Measurements from ENCODE around the gene KRTAP10-5. TPM values are rescaled to one million over a fixed set of nuclear protein-coding genes. Genes with fewer than 3 reads are reported as not detected.
"Not testable (repeated sequence)": the region's sequence is repeated elsewhere in the genome, so short reads cannot be mapped to it uniquely, and the experiment has no call there.

KRTAP10-5 gene
- not detected for total RNA-seq

DNA sequence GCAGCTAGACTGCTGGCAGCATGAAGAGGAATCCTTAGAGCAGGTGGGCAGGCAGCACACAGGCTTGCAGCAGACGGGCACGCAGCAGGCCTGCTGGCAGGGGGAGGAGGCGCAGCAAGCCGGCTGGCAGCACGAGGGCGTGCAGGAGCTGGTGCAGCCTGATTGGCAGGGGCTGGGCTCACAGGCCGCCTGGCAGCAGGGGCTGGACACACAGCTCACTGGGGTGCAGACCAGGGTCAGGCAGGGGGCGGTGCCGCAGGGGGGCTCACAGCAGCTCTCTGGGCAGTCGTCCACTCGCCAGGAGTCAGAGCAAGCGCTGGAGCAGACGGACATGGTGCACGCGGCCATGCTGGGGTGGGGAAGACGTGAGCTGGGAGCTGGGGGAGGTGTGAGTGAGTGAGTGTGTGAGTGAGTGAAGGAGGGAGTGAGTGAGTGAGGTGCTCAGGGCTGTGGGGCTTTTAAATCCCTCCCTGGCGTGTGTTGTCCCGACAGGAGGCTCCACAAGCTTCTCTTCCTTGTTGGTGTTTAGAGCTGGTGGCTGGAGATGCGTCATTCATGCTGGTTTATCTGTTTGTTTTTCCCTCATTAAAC, at the start of gene KRTAP10-5:
Gene KRTAP10-5 (minus strand): TSS at position 374 of the 591 bp plus-strand sequence. CDS start 26 bp downstream, at position 348.
- DNase-seq; H3K4me1 ChIP-seq; H3K9ac ChIP-seq (ENCODE audit: low read depth in 2 of 2, low read length in 2 of 2); H3K27ac ChIP-seq; H3K4me3 ChIP-seq; H3K9me3 ChIP-seq; H3K27me3 ChIP-seq; H3K36me3 ChIP-seq; intact Hi-C loops (cut with DNase I): not testable (repeated sequence)

GRCh38 chr21:44628707-44629391, 48.4 kb upstream of the KRTAP10-5 start:
- Histone ChIP-seq H3K27ac (no peak overlapping the region), H3K9me3 (no peaks in the 10 kb centered on the region), H3K4me1 (no peaks in the 10 kb centered on the region), H3K4me3 (no peak overlapping the region), H3K27me3 (no peaks in the 10 kb centered on the region), H3K9ac (ENCODE audit: low read depth in 2 of 2, low read length in 2 of 2) (no peak overlapping the region), H3K36me3 (no peaks in the 10 kb centered on the region)
- intact Hi-C loops (cut with DNase I): no loop called here
- DNase-seq: no peak
- TF ChIP-seq CTCF (IDR thresholded peaks at IDR 0.05): no peak

DNA sequence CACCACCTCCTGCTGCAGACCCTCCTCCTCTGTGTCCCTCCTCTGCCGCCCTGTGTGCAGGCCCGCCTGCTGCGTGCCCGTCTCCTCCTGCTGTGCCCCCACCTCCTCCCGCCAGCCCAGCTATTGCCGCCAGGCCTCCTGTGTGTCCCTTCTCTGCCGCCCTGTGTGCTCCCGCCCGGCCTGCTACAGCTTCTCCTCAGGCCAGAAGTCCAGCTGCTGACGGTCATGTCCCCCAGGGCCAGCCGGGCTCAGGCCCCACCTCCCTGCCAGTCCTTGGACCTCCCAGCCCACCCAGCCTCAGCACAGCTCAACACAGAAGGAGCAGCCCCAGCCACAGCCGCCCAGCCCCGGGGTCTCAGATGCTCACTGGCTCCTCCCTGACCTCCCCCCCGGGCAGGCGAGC, 47.4 kb upstream of the KRTAP10-5 start:
- H3K36me3 ChIP-seq; H3K4me3 ChIP-seq; H3K4me1 ChIP-seq; H3K27ac ChIP-seq; H3K9ac ChIP-seq (ENCODE audit: low read depth in 2 of 2, low read length in 2 of 2); intact Hi-C loops (cut with DNase I); H3K27me3 ChIP-seq; H3K9me3 ChIP-seq; DNase-seq: not testable (repeated sequence)

- H3K36me3 ChIP-seq; DNase-seq; H3K4me3 ChIP-seq; H3K27me3 ChIP-seq; H3K27ac ChIP-seq; H3K9ac ChIP-seq (ENCODE audit: low read depth in 2 of 2, low read length in 2 of 2); H3K9me3 ChIP-seq; intact Hi-C loops (cut with DNase I); H3K4me1 ChIP-seq: not testable (repeated sequence)
These were observed 46.9 kb upstream of the KRTAP10-5 start for GRCh38 chr21:44627181-44627822.

GRCh38 chr21:44626673-44627143, 46.3 kb upstream of the KRTAP10-5 start, which contains the start of gene KRTAP10-9:
TSS of gene KRTAP10-9 (plus strand) at chr21:44627093. CDS start at chr21:44627172, 79 bp downstream.
- Histone ChIP-seq H3K4me3 (no peak within 1 kb of the TSS), H3K9ac (ENCODE audit: low read depth in 2 of 2, low read length in 2 of 2) (no peak within 1 kb of the TSS), H3K27me3 (no peaks in the 10 kb centered on the region), H3K27ac (no peak within 1 kb of the TSS), H3K9me3 (no peaks in the 10 kb centered on the region), H3K4me1 (no peaks in the 10 kb centered on the region), H3K36me3 (no peaks in the 10 kb centered on the region)
- DNase-seq: no peak
- no peak for TF ChIP-seq CTCF (IDR thresholded peaks at IDR 0.05)
- intact Hi-C loops (cut with DNase I): no loop called here

DNA sequence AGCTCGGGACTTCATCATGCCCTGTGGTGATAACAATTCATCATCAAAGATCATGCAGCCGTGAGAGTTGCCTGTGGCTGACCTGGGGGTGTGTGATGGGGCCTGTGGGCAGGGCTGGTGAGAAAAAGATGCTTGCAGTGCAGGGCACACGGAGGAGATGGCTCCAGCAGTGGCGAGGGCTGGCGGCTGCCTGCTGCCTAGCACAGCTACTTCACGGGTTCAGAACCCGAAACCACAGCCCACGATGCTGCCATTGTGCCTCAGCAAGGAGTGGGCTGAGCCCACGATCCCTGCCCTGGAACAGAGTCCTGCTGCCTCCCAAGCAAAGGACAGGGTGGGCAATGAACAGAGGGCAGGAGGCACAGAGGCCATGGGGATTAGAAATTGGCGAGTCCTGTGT, 45.9 kb upstream of the KRTAP10-5 start:
- Histone ChIP-seq H3K36me3 (no peaks in the 10 kb centered on the region), H3K27ac (no peak overlapping the region), H3K9me3 (no peaks in the 10 kb centered on the region), H3K4me1 (no peaks in the 10 kb centered on the region), H3K9ac (ENCODE audit: low read depth in 2 of 2, low read length in 2 of 2) (no peak overlapping the region), H3K4me3 (no peak overlapping the region), H3K27me3 (no peaks in the 10 kb centered on the region)
- intact Hi-C loops (cut with DNase I): no loop called here
- DNase-seq: no peak
- no peak for TF ChIP-seq CTCF (IDR thresholded peaks at IDR 0.05)

All from colonic mucosa (tissue), 4 donors.